Activated CD4-positive, alpha-beta memory T cell treated with anti-CD3 and anti-CD28 coated beads, Interleukin-2, amount 10 ng/mL, durations not matched to agents 7 days and 5 days (primary cell): ENCODE data around the gene CEP170. TPM values are rescaled to one million over a fixed set of nuclear protein-coding genes. Genes with fewer than 3 reads are reported as not detected.
"Not testable (repeated sequence)": the region's sequence is repeated elsewhere in the genome, so short reads cannot be mapped to it uniquely, and the experiment has no call there.

Experiments
- CTCF ChIA-PET: fragments of 350-600 bp; sonication (Branson Sonifier 250); formaldehyde crosslinking; loops from one replicate; lab custom pipeline; 2021; ENCODE audit warnings: antibody characterized with exemption, inconsistent platforms; lab: Charles Lee
- POLR2A ChIA-PET: fragments of 350-600 bp; sonication (Branson Sonifier 250); formaldehyde crosslinking; loops from one replicate; lab custom pipeline; 2021; ENCODE audit warnings: antibody characterized with exemption; lab: Charles Lee
- DNase-seq: peaks from one replicate; pipeline ENCODE4 v3.0.0-alpha.2; 2020
- H3K27ac Mint-ChIP-seq: one replicate; pipeline ENCODE4 v1.8.0; 2021; ENCODE audit warnings: mild to moderate bottlenecking, mixed read lengths
- H3K27me3 Mint-ChIP-seq: one replicate; pipeline ENCODE4 v1.8.0; 2021; ENCODE audit warnings: mixed read lengths
- H3K36me3 Mint-ChIP-seq: one replicate; pipeline ENCODE4 v1.8.0; 2021; ENCODE audit warnings: low read depth, mixed read lengths
- H3K4me1 Mint-ChIP-seq: one replicate; pipeline ENCODE4 v1.8.0; 2021; ENCODE audit warnings: mixed read lengths
- H3K4me3 Mint-ChIP-seq: one replicate; pipeline ENCODE4 v1.8.0; 2021; ENCODE audit warnings: mild to moderate bottlenecking, mixed read lengths
- H3K9me3 Mint-ChIP-seq: one replicate; pipeline ENCODE4 v1.8.0; 2021; ENCODE audit warnings: mixed read lengths
- total RNA-seq, 2 experiments: library from RNA; stranded (reverse); gene quantifications; one replicate each; pipeline ENCODE4 v1.2.3, GENCODE V29; 2021

Gene CEP170
- total RNA-seq, 2 experiments from 2014 or later = 22.5 to 24.4 TPM

- no peaks in the 10 kb centered on the region for H3K27me3 Mint-ChIP-seq
- no peak overlapping the region for H3K27ac Mint-ChIP-seq
- no peaks in the 10 kb centered on the region for H3K4me1 Mint-ChIP-seq
- no peak for DNase-seq
- POLR2A ChIA-PET = no interaction called here
- CTCF ChIA-PET = no interaction called here
- peaks cover 3% of the 10 kb centered on the region for H3K9me3 Mint-ChIP-seq
- H3K4me3 Mint-ChIP-seq = no peak overlapping the region
- H3K36me3 Mint-ChIP-seq = peaks cover 8% of the 10 kb centered on the region
Observed at GRCh38 chr1:243213045-243213787, 41.9 kb downstream of the CEP170 start.

GRCh38 chr1:243211984-243212383, 43.1 kb downstream of the CEP170 start:
- H3K27me3 Mint-ChIP-seq, CTCF ChIA-PET, H3K27ac Mint-ChIP-seq, H3K9me3 Mint-ChIP-seq, H3K4me1 Mint-ChIP-seq, H3K4me3 Mint-ChIP-seq, POLR2A ChIA-PET, DNase-seq, H3K36me3 Mint-ChIP-seq: not testable (repeated sequence)

- H3K27ac Mint-ChIP-seq, H3K27me3 Mint-ChIP-seq, H3K4me1 Mint-ChIP-seq, POLR2A ChIA-PET, H3K36me3 Mint-ChIP-seq, CTCF ChIA-PET, DNase-seq, H3K4me3 Mint-ChIP-seq, H3K9me3 Mint-ChIP-seq: not testable (repeated sequence)
Observed at GRCh38 chr1:243205026-243205501, 50.0 kb downstream of the CEP170 start.

GRCh38 chr1:243204336-243204735, 50.7 kb downstream of the CEP170 start:
- H3K27ac Mint-ChIP-seq, DNase-seq, H3K4me1 Mint-ChIP-seq, POLR2A ChIA-PET, CTCF ChIA-PET, H3K4me3 Mint-ChIP-seq, H3K36me3 Mint-ChIP-seq, H3K9me3 Mint-ChIP-seq, H3K27me3 Mint-ChIP-seq: not testable (repeated sequence)

GRCh38 chr1:243203196-243203595, 51.9 kb downstream of the CEP170 start:
- H3K27ac Mint-ChIP-seq, H3K4me3 Mint-ChIP-seq, CTCF ChIA-PET, H3K36me3 Mint-ChIP-seq, DNase-seq, H3K4me1 Mint-ChIP-seq, H3K9me3 Mint-ChIP-seq, POLR2A ChIA-PET, H3K27me3 Mint-ChIP-seq: not testable (repeated sequence)

DNA sequence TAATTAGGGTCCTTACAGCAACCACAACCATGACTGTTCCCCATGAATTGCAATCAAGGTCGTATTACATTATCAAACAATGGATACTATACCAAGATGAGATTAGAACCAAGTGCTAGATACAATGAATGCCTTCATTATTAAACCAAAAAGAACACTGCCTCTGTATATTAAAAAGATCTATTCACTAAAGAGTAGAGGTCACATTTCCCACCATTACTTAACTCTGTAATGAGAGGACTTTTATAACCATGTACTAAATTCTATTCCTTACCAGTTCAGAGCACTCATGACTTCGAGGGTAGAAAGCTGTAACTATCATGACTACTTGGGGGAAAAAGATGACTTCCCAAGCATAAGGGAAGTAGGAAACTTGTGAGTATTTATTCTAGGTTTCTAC, 53.8 kb downstream of the CEP170 start:
- POLR2A ChIA-PET, CTCF ChIA-PET, H3K4me1 Mint-ChIP-seq, DNase-seq, H3K9me3 Mint-ChIP-seq, H3K36me3 Mint-ChIP-seq, H3K27ac Mint-ChIP-seq, H3K4me3 Mint-ChIP-seq, H3K27me3 Mint-ChIP-seq: not testable (repeated sequence)

GRCh38 chr1:243197524-243197923, 57.6 kb downstream of the CEP170 start:
- H3K4me1 Mint-ChIP-seq, DNase-seq, H3K36me3 Mint-ChIP-seq, H3K9me3 Mint-ChIP-seq, CTCF ChIA-PET, POLR2A ChIA-PET, H3K4me3 Mint-ChIP-seq, H3K27ac Mint-ChIP-seq, H3K27me3 Mint-ChIP-seq: not testable (repeated sequence)

GRCh38 chr1:243193330-243193729, 61.8 kb downstream of the CEP170 start:
- H3K36me3 Mint-ChIP-seq, H3K4me1 Mint-ChIP-seq, POLR2A ChIA-PET, H3K27me3 Mint-ChIP-seq, CTCF ChIA-PET, H3K4me3 Mint-ChIP-seq, H3K9me3 Mint-ChIP-seq, DNase-seq, H3K27ac Mint-ChIP-seq: not testable (repeated sequence)

DNA sequence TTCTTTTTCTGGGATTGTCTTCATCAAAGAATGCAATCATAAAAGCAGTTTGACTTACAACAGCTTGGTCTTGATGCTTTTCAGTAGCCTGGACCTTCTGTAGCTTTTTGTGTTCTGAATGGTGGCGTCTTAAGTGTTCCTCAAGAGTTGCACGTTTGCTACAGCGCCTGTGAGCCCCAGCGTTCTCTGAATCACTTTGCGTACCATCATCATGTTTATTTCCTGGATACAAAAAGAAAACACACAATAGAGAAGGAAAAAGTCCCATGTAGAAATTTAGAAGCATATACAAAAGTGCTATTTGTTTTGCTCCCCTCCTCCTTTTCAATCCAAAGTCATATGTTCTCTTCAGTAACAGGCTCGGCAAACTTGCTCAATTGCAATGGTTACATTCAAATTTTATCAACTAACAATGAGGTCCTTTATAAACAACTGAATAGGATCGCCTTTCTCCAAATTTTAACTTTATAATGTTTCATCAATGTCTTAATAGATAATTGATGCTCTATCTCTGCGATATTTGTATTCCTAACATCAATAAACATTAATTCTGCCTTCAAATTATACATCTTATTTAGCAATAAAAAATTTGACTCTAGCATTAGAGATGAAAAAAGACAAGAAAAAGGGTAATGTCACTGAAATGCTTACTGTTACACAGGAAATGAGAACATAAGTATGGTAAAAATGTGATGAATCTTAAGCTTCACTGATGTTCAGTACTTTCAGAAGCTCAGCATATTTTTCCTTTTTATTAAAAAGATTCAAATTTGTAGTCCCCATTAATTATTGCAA, 68.7 kb downstream of the CEP170 start:
- POLR2A ChIA-PET, H3K9me3 Mint-ChIP-seq, H3K4me1 Mint-ChIP-seq, CTCF ChIA-PET, H3K27me3 Mint-ChIP-seq, DNase-seq, H3K27ac Mint-ChIP-seq, H3K4me3 Mint-ChIP-seq: not testable (repeated sequence)
- H3K36me3 Mint-ChIP-seq = peaks cover 23% of the 10 kb centered on the region

DNA sequence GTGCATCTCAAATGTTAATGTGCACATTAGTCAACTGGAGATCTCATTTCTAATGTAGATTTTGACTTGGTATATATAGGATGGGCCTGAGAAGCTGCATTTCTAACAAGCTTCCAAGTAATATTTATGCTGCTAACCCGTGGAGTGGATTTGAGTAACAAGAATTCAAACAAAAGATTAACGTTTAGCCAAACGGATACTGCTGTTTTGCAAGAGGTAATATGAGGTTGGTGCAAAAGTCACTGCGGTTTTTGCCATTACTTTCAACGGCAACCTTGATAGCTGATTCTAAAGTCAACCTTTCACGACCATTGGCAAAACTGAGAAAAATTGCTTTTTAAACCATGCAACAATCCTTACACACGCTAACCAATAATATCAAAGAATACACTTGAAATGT, 70.3 kb downstream of the CEP170 start:
- H3K27me3 Mint-ChIP-seq, H3K9me3 Mint-ChIP-seq, POLR2A ChIA-PET, H3K4me1 Mint-ChIP-seq, CTCF ChIA-PET, DNase-seq, H3K4me3 Mint-ChIP-seq, H3K27ac Mint-ChIP-seq: not testable (repeated sequence)
- peaks cover 20% of the 10 kb centered on the region for H3K36me3 Mint-ChIP-seq

DNA sequence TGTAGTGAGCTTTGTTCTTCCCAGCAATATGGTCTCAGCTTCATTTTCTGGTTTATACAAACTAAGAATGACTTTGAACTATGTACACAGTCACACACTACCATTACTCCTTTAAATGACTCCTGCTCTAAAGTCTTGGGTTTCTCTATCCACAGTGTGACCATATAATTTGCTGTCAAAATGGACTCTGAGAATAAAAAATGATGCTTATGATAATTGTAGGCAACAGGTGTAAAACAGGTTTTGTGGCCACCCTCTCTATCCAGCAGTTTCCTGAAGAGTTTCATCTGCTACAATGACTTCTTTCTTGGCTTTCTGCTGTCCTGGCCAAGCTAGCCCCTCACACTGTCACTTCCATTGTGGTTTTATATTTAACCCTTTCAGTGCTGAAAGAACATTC, 71.4 kb downstream of the CEP170 start:
- H3K27ac Mint-ChIP-seq, POLR2A ChIA-PET, CTCF ChIA-PET, DNase-seq, H3K9me3 Mint-ChIP-seq, H3K27me3 Mint-ChIP-seq, H3K4me3 Mint-ChIP-seq: not testable (repeated sequence)
- H3K36me3 Mint-ChIP-seq = peaks cover 24% of the 10 kb centered on the region
- H3K4me1 Mint-ChIP-seq = peaks cover 11% of the 10 kb centered on the region

DNA sequence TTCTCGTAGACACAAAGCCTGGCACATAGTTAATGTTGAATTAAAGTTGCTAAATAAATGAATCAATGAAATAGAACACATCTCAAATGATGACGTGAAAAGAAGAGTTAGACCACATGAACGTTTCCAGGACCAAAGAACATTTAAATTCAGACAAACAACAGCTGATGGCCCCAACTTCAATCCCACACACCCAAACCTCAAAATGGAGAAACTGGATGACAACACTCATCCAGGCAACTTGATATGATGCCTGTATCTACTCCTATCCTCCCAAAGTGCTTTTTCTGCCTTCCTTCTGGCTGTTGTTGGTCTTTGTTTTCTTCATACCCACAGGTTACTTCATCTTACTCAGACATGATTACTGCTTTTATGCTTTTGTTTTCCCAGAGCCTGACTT, 71.9 kb downstream of the CEP170 start:
- H3K27ac Mint-ChIP-seq, H3K27me3 Mint-ChIP-seq, POLR2A ChIA-PET, DNase-seq, H3K9me3 Mint-ChIP-seq, H3K4me3 Mint-ChIP-seq, CTCF ChIA-PET: not testable (repeated sequence)
- Mint-ChIP-seq H3K4me1 (peaks cover 11% of the 10 kb centered on the region), H3K36me3 (peaks cover 24% of the 10 kb centered on the region)

DNA sequence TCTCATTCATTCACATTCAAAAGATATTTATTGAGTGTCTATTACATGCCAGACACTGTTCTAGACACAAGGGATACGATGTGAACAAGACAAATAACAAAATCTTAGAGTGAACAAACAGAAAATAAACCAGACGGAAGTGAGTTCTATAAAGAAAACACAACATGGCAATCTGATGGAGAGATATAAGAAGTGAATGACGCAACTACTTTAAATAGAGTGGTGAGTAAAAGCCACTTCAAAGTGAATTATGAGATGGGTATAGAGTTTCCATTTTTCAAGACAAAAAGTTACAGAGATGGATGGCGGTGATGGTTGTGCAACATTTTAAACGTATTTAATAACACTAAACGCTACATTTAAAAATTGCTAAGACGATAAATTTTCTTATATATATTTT, 75.4 kb downstream of the CEP170 start:
- Mint-ChIP-seq H3K9me3 (no peaks in the 10 kb centered on the region), H3K27me3 (no peaks in the 10 kb centered on the region), H3K27ac (no peak overlapping the region), H3K36me3 (peaks cover 6% of the 10 kb centered on the region), H3K4me1 (peaks cover 11% of the 10 kb centered on the region), H3K4me3 (no peak overlapping the region)
- POLR2A ChIA-PET = no interaction called here
- DNase-seq = no peak
- CTCF ChIA-PET = no interaction called here

- H3K27me3 Mint-ChIP-seq, DNase-seq, H3K9me3 Mint-ChIP-seq, CTCF ChIA-PET, H3K36me3 Mint-ChIP-seq, H3K4me3 Mint-ChIP-seq, POLR2A ChIA-PET, H3K27ac Mint-ChIP-seq: not testable (repeated sequence)
- peaks cover 12% of the 10 kb centered on the region for H3K4me1 Mint-ChIP-seq
Observed at GRCh38 chr1:243177792-243178191, 77.3 kb downstream of the CEP170 start.
